Right ventricle myocardium superior (tissue), 1 donor: ENCODE data around the gene TATDN3. TPM values are rescaled to one million over a fixed set of nuclear protein-coding genes. Genes with fewer than 3 reads are reported as not detected.
"Not testable (repeated sequence)": the region's sequence is repeated elsewhere in the genome, so short reads cannot be mapped to it uniquely, and the experiment has no call there.

ENCODE experiments used
- ATAC-seq: fragments of 200-7000 bp; cut with Tn5 transposase; one replicate; pipeline ENCODE4 v1.9.1; 2020; ENCODE audit warnings: mild to moderate bottlenecking; ENCODE audit not compliant: poor library complexity
- DNase-seq: peaks from one replicate; pipeline ENCODE4 v3.0.0-alpha.2; 2020
- intact Hi-C: fragments of 100-400 bp; cut with DNase I; formaldehyde crosslinking; loops from one replicate; pipeline ENCODE4 v1.11.2; 2022
- total RNA-seq: library from RNA; stranded (reverse); fragmentation: NEBNext Ultra II Directional; extraction: Animal tissue kit (Norgen Biotek cat#: 25700); gene quantifications from one replicate; pipeline ENCODE4 v1.2.1, GENCODE V29; 2021
- donor health status: DM: no; HTN: yes; CAD: no; lungs with severe emphysema.

TATDN3 gene
- total RNA-seq, 1 donor from 2014 or later: 22.0 TPM

GRCh38 chr1:212862111-212862690 lies 70.5 kb downstream of the TATDN3 start:
- intact Hi-C loops: no loop called here
- ATAC-seq (no peak), DNase-seq (no peak)

GRCh38 chr1:212863345-212863744 lies 71.7 kb downstream of the TATDN3 start:
- ATAC-seq, DNase-seq, intact Hi-C loops: not testable (repeated sequence)

GRCh38 chr1:212864201-212864600 lies 72.5 kb downstream of the TATDN3 start:
- intact Hi-C loops: no loop called here
- DNase-seq: no peak
- ATAC-seq: no peak

Other genes with a start within 250 kb of the TATDN3 start
- 15.4 TPM for gene ATF3, start 183.1 kb upstream of the TATDN3 start, total RNA-seq
- 1.3 TPM for gene BATF3, start 92.1 kb upstream of the TATDN3 start, total RNA-seq
- 24.6 TPM for gene NSL1, start 117 bp upstream of the TATDN3 start, total RNA-seq
- gene SPATA45, start 55.8 kb downstream of the TATDN3 start, total RNA-seq: not detected
- gene FLVCR1, start 66.4 kb downstream of the TATDN3 start, total RNA-seq: 0.78 TPM
- gene VASH2, start 158.6 kb downstream of the TATDN3 start, total RNA-seq: 2.2 TPM
- gene ANGEL2, start 224.0 kb downstream of the TATDN3 start, total RNA-seq: 17.1 TPM